Mesodermal cell (in vitro differentiated cells): Measurements from ENCODE around the gene GLYATL3. TPM values are rescaled to one million over a fixed set of nuclear protein-coding genes. Genes with fewer than 3 reads are reported as not detected.

Source experiments
- H3K27ac ChIP-seq: 2 replicates; pipeline ENCODE4 v1.7.0; 2013; ENCODE audit warnings: mild to moderate bottlenecking, low read depth, low read length, moderate library complexity; ENCODE audit not compliant: severe bottlenecking
- H3K36me3 ChIP-seq: 2 replicates; pipeline ENCODE4 v1.7.1; 2013; ENCODE audit warnings: mild to moderate bottlenecking, low read length, moderate library complexity; ENCODE audit not compliant: control insufficient read depth, insufficient read depth
- H3K4me1 ChIP-seq: one replicate; pipeline ENCODE4 v1.7.1; 2013; ENCODE audit warnings: mild to moderate bottlenecking, low read length; ENCODE audit not compliant: insufficient read depth, control insufficient read depth, poor library complexity, severe bottlenecking
- H3K4me3 ChIP-seq: 2 replicates; pipeline ENCODE4 v1.7.0; 2013; ENCODE audit warnings: low read length, control low read depth, mild to moderate bottlenecking; ENCODE audit not compliant: insufficient read depth, poor library complexity, severe bottlenecking; ENCODE audit errors: extremely low read depth
- H3K9me3 ChIP-seq: 2 replicates; pipeline ENCODE4 v1.7.1; 2013; ENCODE audit warnings: mild to moderate bottlenecking, low read length, moderate library complexity; ENCODE audit not compliant: control insufficient read depth
- WGBS, 2 experiments: methylation state at CpG; one replicate each; pipeline ENCODE4 v1.1.5; 2013; ENCODE audit warnings: missing lambda C conversion rate in 2 of 2; ENCODE audit not compliant: insufficient coverage in 2 of 2; 5-methylcytosine and 5-hydroxymethylcytosine counted together
- polyA plus RNA-seq, 2 experiments: library from polyadenylated mRNA; stranded (reverse); fragments of 50-300 nt; gene quantifications; one replicate each; pipeline ENCODE4 v1.2.3, GENCODE V29; 2013

GLYATL3 gene
- polyA plus RNA-seq (2013, experiment 1 of 2): not detected
- not detected for polyA plus RNA-seq (2013, experiment 2 of 2)

DNA sequence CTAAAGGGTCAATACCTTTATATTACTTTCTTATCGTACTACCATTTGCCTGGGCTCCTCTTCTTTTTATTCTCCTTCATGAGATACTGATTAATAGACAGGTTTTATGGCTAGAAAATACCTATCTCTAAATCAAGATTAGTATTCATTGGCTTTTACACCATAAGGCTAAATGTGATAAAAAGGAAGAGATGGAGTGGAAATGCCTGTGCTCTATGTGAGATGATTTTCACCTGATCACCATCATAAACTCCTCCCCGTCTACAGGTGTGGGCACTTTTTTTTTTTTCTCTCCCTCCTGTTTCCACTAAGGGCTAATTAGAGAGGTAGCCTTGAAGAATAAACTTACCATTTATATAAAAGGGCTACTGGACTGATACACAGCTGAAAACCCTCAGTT lies at the start of gene GLYATL3:
GLYATL3 (plus strand) TSS at position 301 of the 400 bp plus-strand sequence. CDS start 12,068 bp downstream, outside the sequence.
- no peak within 1 kb of the TSS for H3K4me3 ChIP-seq
- peaks cover 5% of the 10 kb centered on the region for H3K36me3 ChIP-seq
- no peaks in the 10 kb centered on the region for H3K4me1 ChIP-seq
- no peaks in the 10 kb centered on the region for H3K9me3 ChIP-seq
- no peak within 1 kb of the TSS for H3K27ac ChIP-seq
- WGBS, 2 experiments: no CpG with 5 or more reads among the region's 2 CpGs

GRCh38 chr6:49453221-49453620 lies 46.5 kb upstream of the GLYATL3 start:
- Histone ChIP-seq H3K36me3 (peaks cover 14% of the 10 kb centered on the region), H3K9me3 (no peaks in the 10 kb centered on the region), H3K27ac (no peak overlapping the region), H3K4me3 (no peak overlapping the region), H3K4me1 (no peaks in the 10 kb centered on the region)
- no CpG with 5 or more reads among the region's 2 CpGs for WGBS, 2 experiments

GRCh38 chr6:49454787-49455709 lies 44.7 kb upstream of the GLYATL3 start:
- no peak overlapping the region for H3K4me3 ChIP-seq
- H3K4me1 ChIP-seq: no peaks in the 10 kb centered on the region
- no peaks in the 10 kb centered on the region for H3K9me3 ChIP-seq
- peaks cover 18% of the 10 kb centered on the region for H3K36me3 ChIP-seq
- WGBS, 2 experiments: no CpG with 5 or more reads among the region's 3 CpGs
- no peak overlapping the region for H3K27ac ChIP-seq

DNA sequence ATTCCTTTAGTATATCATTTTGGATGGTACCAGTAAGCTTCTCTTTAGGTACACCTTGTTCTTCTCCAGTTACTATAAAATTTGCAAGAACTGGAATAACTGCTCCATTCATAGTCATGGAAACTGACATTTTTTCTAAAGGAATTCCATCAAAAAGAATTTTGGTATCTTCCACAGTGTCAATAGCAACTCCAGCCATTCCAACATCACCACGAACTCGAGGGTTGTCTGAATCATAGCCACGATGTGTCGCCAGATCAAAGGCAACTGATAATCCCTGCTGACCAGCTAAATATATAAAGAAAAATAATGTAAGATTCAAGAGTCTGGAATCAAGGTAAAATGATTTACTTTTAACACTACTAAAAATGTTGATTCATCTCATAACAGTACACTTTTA lies 42.0 kb upstream of the GLYATL3 start:
- Histone ChIP-seq H3K4me1 (no peaks in the 10 kb centered on the region), H3K9me3 (no peaks in the 10 kb centered on the region), H3K27ac (no peak overlapping the region), H3K36me3 (peaks cover 14% of the 10 kb centered on the region), H3K4me3 (no peak overlapping the region)
- 70% methylated on average over 2 of the region's 4 CpGs; no CpG with 5 or more reads in 1 of the 2 experiments for WGBS, 2 experiments

GRCh38 chr6:49462071-49462470 lies 37.7 kb upstream of the GLYATL3 start:
- peaks cover 4% of the 10 kb centered on the region for H3K36me3 ChIP-seq
- H3K9me3 ChIP-seq: no peaks in the 10 kb centered on the region
- H3K4me1 ChIP-seq: peaks cover 3% of the 10 kb centered on the region
- 93 to 100% methylated on average over 1 to 2 of the region's 3 CpGs for WGBS, 2 experiments
- H3K27ac ChIP-seq: no peak overlapping the region
- peak overlapping the region; percentile 70 for H3K4me3 ChIP-seq

DNA sequence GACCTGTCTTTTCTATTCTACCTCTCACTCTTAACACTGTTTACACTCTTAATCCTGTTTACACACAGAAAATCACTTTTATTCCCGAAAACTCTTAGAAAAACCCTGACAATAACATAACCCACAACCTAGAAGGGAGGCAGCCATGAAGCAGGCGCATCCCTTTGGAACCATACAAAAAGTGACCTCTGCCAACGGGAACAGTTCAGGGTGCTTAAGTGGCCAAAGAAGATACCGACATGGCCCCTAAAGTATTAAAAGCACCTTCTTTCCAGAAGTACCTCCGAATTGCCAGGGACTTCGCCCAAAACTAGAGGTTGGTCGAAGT lies 37.2 kb upstream of the GLYATL3 start:
- Histone ChIP-seq H3K27ac (peak overlapping the region; percentile 68), H3K4me3 (peak overlapping the region; percentile 70), H3K36me3 (peaks cover 4% of the 10 kb centered on the region), H3K9me3 (no peaks in the 10 kb centered on the region), H3K4me1 (peaks cover 3% of the 10 kb centered on the region)
- 7 to 14% methylated on average over 5 to 7 of the region's 7 CpGs for WGBS, 2 experiments

GRCh38 chr6:49462927-49463611 lies 36.7 kb upstream of the GLYATL3 start, which contains the start of the genes CENPQ and MMUT:
TSS of gene CENPQ (plus strand) at chr6:49463370. CDS start at chr6:49470177, 6,807 bp downstream.
TSS of gene MMUT (minus strand) at chr6:49463253. CDS start at chr6:49459466, 3,787 bp downstream.
- Histone ChIP-seq H3K4me3 (peak within 1 kb of the TSS; percentile 70), H3K9me3 (no peaks in the 10 kb centered on the region), H3K27ac (peak within 1 kb of the TSS; percentile 71), H3K4me1 (peaks cover 3% of the 10 kb centered on the region), H3K36me3 (peaks cover 4% of the 10 kb centered on the region)
- 0 to 3% methylated on average over 13 to 20 of the region's 37 CpGs for WGBS, 2 experiments

DNA sequence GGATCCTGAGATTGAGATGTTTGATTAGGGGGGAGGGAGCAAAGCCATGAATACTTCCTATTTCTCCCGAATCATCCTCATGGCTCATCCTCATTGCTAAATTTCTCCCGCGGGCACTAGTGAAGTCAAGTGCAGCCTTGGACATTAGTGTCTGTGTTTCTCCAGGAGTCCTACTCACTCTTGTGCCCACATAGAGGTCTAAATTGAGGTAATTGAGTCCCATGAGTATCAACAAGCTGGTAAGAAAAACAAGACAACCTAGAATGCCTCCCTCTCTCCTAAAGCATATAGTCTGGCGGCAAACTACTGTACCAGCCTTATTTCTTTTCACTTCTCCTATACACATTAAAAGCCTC lies 36.1 kb upstream of the GLYATL3 start:
- Histone ChIP-seq H3K36me3 (peaks cover 4% of the 10 kb centered on the region), H3K9me3 (no peaks in the 10 kb centered on the region), H3K4me1 (peaks cover 3% of the 10 kb centered on the region), H3K27ac (peak overlapping the region; percentile 71), H3K4me3 (peak overlapping the region; percentile 70)
- 0% methylated on average over 1 of the region's 4 CpGs for WGBS, 2 experiments

DNA sequence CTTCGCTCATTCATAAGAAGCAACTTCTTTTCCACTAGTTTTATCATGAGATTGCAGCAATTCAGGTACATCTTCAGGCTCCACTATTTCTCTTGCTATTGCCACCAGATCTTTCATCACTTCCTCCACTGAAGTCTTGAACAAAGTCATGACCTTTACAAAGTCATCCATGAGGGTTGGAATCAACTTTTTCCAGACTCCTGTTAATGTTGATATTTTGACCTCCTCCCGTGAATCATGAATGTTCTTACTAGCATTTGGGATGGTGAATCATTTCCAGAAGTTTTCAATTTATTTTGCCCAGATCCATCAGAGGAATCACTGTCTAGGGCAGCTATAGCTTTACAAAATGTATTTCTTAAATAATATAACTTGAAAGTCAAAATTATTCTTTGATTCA lies 35.0 kb upstream of the GLYATL3 start:
- H3K4me3 ChIP-seq: no peak overlapping the region
- peaks cover 3% of the 10 kb centered on the region for H3K4me1 ChIP-seq
- H3K9me3 ChIP-seq: no peaks in the 10 kb centered on the region
- H3K36me3 ChIP-seq: no peaks in the 10 kb centered on the region
- H3K27ac ChIP-seq: no peak overlapping the region
- 100% methylated on average over 1 to 2 of the region's 2 CpGs for WGBS, 2 experiments

GRCh38 chr6:49468042-49468441 lies 31.7 kb upstream of the GLYATL3 start:
- Histone ChIP-seq H3K4me3 (no peak overlapping the region), H3K9me3 (no peaks in the 10 kb centered on the region), H3K36me3 (peaks cover 10% of the 10 kb centered on the region), H3K27ac (no peak overlapping the region), H3K4me1 (peaks cover 3% of the 10 kb centered on the region)
- WGBS, 2 experiments: 96 to 98% methylated on average over 5 to 8 of the region's 9 CpGs
